IMR-90 (cell line): ENCODE data around the gene HHIPL1. TPM values are rescaled to one million over a fixed set of nuclear protein-coding genes. Genes with fewer than 3 reads are reported as not detected.

Source experiments
- ATAC-seq: fragments of 200-7000 bp; cut with Tn5 transposase; 2 replicates; pipeline ENCODE4 v1.9.1; 2020; ENCODE audit warnings: low read depth, mild to moderate bottlenecking, moderate library complexity
- BruUV-seq: library from RNA; stranded (reverse); fragments of 400-500 nt; replicated peaks from 2 replicates; lab custom pipeline; 2021; lab: Mats Ljungman, UMichigan
- CTCF ChIA-PET: fragments of 300-600 bp; formaldehyde crosslinking; extraction: SDS; loops from one replicate; lab custom pipeline; 2021; ENCODE audit warnings: antibody characterized with exemption; lab: Yijun Ruan, JAX
- POLR2A ChIA-PET: fragments of 300-600 bp; sonication (Branson Sonifier 250); formaldehyde crosslinking; loops from one replicate; lab custom pipeline; 2022; ENCODE audit warnings: antibody characterized with exemption; ENCODE audit not compliant: unreplicated experiment; lab: Charles Lee
- DNase-seq: peaks from one replicate; pipeline ENCODE4 v3.0.0; 2013
- H2AFZ ChIP-seq: replicated peaks from 2 replicates; pipeline ENCODE3; 2013; ENCODE audit warnings: low read length, mild to moderate bottlenecking; ENCODE audit not compliant: poor library complexity
- H2AK5ac ChIP-seq: 2 replicates; pipeline ENCODE4 v1.6.1; 2013; ENCODE audit warnings: low read depth, low read length, inconsistent platforms
- H2AK9ac ChIP-seq: replicated peaks from 2 replicates; pipeline ENCODE3; 2013; ENCODE audit warnings: mild to moderate bottlenecking, low read depth, low read length, moderate library complexity; ENCODE audit not compliant: poor library complexity
- H2BK120ac ChIP-seq: 2 replicates; pipeline ENCODE4 v1.6.1; 2013; ENCODE audit warnings: low read depth, low read length, inconsistent platforms
- H2BK15ac ChIP-seq: 3 replicates; pipeline ENCODE4 v1.6.1; 2013; ENCODE audit warnings: low read depth, low read length, inconsistent platforms
- H2BK20ac ChIP-seq: 2 replicates; pipeline ENCODE4 v1.6.1; 2013; ENCODE audit warnings: low read depth, mild to moderate bottlenecking, inconsistent platforms, low read length, moderate library complexity
- H2BK5ac ChIP-seq: 2 replicates; pipeline ENCODE4 v1.6.1; 2013; ENCODE audit warnings: mild to moderate bottlenecking, low read depth, low read length, inconsistent platforms; ENCODE audit not compliant: poor library complexity, severe bottlenecking
- H3K14ac ChIP-seq: replicated peaks from 2 replicates; pipeline ENCODE4 v1.6.1; 2013; ENCODE audit warnings: low read depth, low read length, inconsistent platforms
- H3K18ac ChIP-seq: 2 replicates; pipeline ENCODE4 v1.6.1; 2013; ENCODE audit warnings: low read depth, low read length, control low read depth
- H3K23ac ChIP-seq: 2 replicates; pipeline ENCODE4 v1.6.1; 2013; ENCODE audit warnings: low read depth, low read length, inconsistent platforms
- H3K27ac ChIP-seq: 2 replicates; pipeline ENCODE4 v1.5.1; 2013; ENCODE audit warnings: mild to moderate bottlenecking, control low read depth, low read length; ENCODE audit not compliant: insufficient read depth
- H3K27me3 ChIP-seq: 2 replicates; pipeline ENCODE4 v1.6.1; 2013; ENCODE audit warnings: low read length; ENCODE audit not compliant: control insufficient read depth, insufficient read depth
- H3K36me3 ChIP-seq: 2 replicates; pipeline ENCODE4 v1.6.1; 2013; ENCODE audit warnings: low read length, mixed read lengths; ENCODE audit not compliant: control insufficient read depth, insufficient read depth
- H3K4ac ChIP-seq: 2 replicates; pipeline ENCODE4 v1.6.1; 2013; ENCODE audit warnings: low read depth, low read length, inconsistent platforms
- H3K4me1 ChIP-seq: 2 replicates; pipeline ENCODE4 v1.6.1; 2013; ENCODE audit warnings: low read length, mixed read lengths; ENCODE audit not compliant: control insufficient read depth, insufficient read depth
- H3K4me2 ChIP-seq: 2 replicates; pipeline ENCODE4 v1.6.1; 2013; ENCODE audit warnings: low read depth, mild to moderate bottlenecking, control low read depth, low read length, moderate library complexity
- H3K4me3 ChIP-seq: 2 replicates; pipeline ENCODE4 v1.5.1; 2013; ENCODE audit warnings: low read depth, mild to moderate bottlenecking, control low read depth, low read length, moderate library complexity; ENCODE audit not compliant: insufficient read depth
- H3K56ac ChIP-seq: 2 replicates; pipeline ENCODE4 v1.6.1; 2013; ENCODE audit warnings: low read length, inconsistent platforms; ENCODE audit not compliant: insufficient read depth; ENCODE audit errors: extremely low read depth
- H3K79me1 ChIP-seq, 2 experiments: 2 replicates each; pipeline ENCODE4 v1.6.1; 2013; ENCODE audit warnings: low read length in 2 of 2, inconsistent platforms in 1 of 2, low read depth in 1 of 2
- H3K9ac ChIP-seq: 2 replicates; pipeline ENCODE4 v1.6.1; 2013; ENCODE audit warnings: low read depth, low read length, control low read depth
- H3K9me1 ChIP-seq: 2 replicates; pipeline ENCODE4 v1.6.1; 2013; ENCODE audit warnings: low read length, inconsistent platforms; ENCODE audit not compliant: insufficient read depth
- H3K9me3 ChIP-seq: 2 replicates; pipeline ENCODE4 v1.6.1; 2013; ENCODE audit warnings: low read length; ENCODE audit not compliant: control insufficient read depth, insufficient read depth
- H4K20me1 ChIP-seq: 2 replicates; pipeline ENCODE4 v1.6.1; 2013; ENCODE audit warnings: low read length, inconsistent platforms; ENCODE audit not compliant: insufficient read depth
- H4K5ac ChIP-seq: 2 replicates; pipeline ENCODE4 v1.6.1; 2013; ENCODE audit warnings: mild to moderate bottlenecking, low read depth, low read length, control low read depth
- H4K8ac ChIP-seq, 2 experiments: 2 replicates each; pipeline ENCODE4 v1.6.1; 2013; ENCODE audit warnings: low read depth in 2 of 2, low read length in 2 of 2, control low read depth in 1 of 2, inconsistent platforms in 1 of 2
- H4K91ac ChIP-seq: 2 replicates; pipeline ENCODE4 v1.6.1; 2013; ENCODE audit warnings: low read depth, low read length, inconsistent platforms; ENCODE audit not compliant: insufficient read depth
- BHLHE40 ChIP-seq: fragments of 150-350 bp; IDR thresholded peaks from 2 replicates; pipeline ENCODE4 v1.6.1; 2016; ENCODE audit warnings: mild to moderate bottlenecking, low read depth, low read length
- CHD1 ChIP-seq: IDR thresholded peaks from 2 replicates; pipeline ENCODE4 v1.6.1; 2012; ENCODE audit warnings: low read depth, low read length, improper control_type of control experiment
- CTCF ChIP-seq: conservative IDR thresholded peaks from 2 replicates; pipeline ENCODE4 v1.5.1; 2012; ENCODE audit warnings: mild to moderate bottlenecking, low read depth, low read length, improper control_type of control experiment
- ELK1 ChIP-seq: fragments of 150-350 bp; IDR thresholded peaks from 2 replicates; pipeline ENCODE4 v1.6.1; 2016; ENCODE audit warnings: low read depth, mild to moderate bottlenecking, low read length, moderate library complexity, borderline replicate concordance
- FOS ChIP-seq: fragments of 150-350 bp; IDR thresholded peaks from 2 replicates; pipeline ENCODE4 v1.6.1; 2016; ENCODE audit warnings: low read depth, low read length
- MAFK ChIP-seq: IDR thresholded peaks from 2 replicates; pipeline ENCODE4 v1.6.1; 2012; ENCODE audit warnings: low read depth, low read length, improper control_type of control experiment
- MXI1 ChIP-seq: IDR thresholded peaks from 2 replicates; pipeline ENCODE4 v1.6.1; 2012; ENCODE audit warnings: low read depth, mild to moderate bottlenecking, low read length, moderate library complexity, borderline replicate concordance
- NFE2L2 ChIP-seq: fragments of 150-350 bp; IDR thresholded peaks from 2 replicates; pipeline ENCODE4 v1.6.1; 2016; ENCODE audit warnings: low read depth, mild to moderate bottlenecking, low read length
- POLR2A ChIP-seq: IDR thresholded peaks from 2 replicates; pipeline ENCODE4 v1.6.1; 2012; ENCODE audit warnings: mild to moderate bottlenecking, low read depth, low read length
- RAD21 ChIP-seq: IDR thresholded peaks from 2 replicates; pipeline ENCODE4 v1.6.1; 2012; ENCODE audit warnings: low read length, improper control_type of control experiment
- RCOR1 ChIP-seq: IDR thresholded peaks from 2 replicates; pipeline ENCODE4 v1.6.1; 2012; ENCODE audit warnings: mild to moderate bottlenecking, low read length, improper control_type of control experiment; ENCODE audit not compliant: insufficient replicate concordance
- RFX5 ChIP-seq: IDR thresholded peaks from 2 replicates; pipeline ENCODE4 v1.8.0; 2012; ENCODE audit warnings: low read depth, mild to moderate bottlenecking, low read length, moderate library complexity
- SMC3 ChIP-seq: fragments of 150-350 bp; IDR thresholded peaks from 2 replicates; pipeline ENCODE4 v1.6.1; 2016; ENCODE audit warnings: low read depth, mild to moderate bottlenecking, antibody characterized with exemption, low read length, moderate library complexity
- USF2 ChIP-seq: fragments of 150-350 bp; IDR thresholded peaks from 2 replicates; pipeline ENCODE4 v1.6.1; 2017; ENCODE audit warnings: mild to moderate bottlenecking, antibody characterized with exemption, low read length, low read depth
- WGBS, 2 experiments: methylation state at CpG; one replicate each; pipeline versions ENCODE4 v1.1.5 to v1.1.7; 2013; ENCODE audit warnings: missing lambda C conversion rate in 2 of 2; ENCODE audit not compliant: insufficient read length in 1 of 2; ENCODE audit errors: extremely low coverage in 2 of 2; 5-methylcytosine and 5-hydroxymethylcytosine counted together
- dilution Hi-C: fragments of 300-500 bp; cut with HindIII; formaldehyde crosslinking; loops from one replicate; pipeline ENCODE4 v1.14.3; 2018; ENCODE audit warnings: low sequenced_read_pairs; ENCODE audit not compliant: unreplicated experiment
- in situ Hi-C: fragments of 300-500 bp; cut with MboI; formaldehyde crosslinking; loops from 3 replicates; pipeline ENCODE4 v1.14.3; 2019; ENCODE audit warnings: low sequenced_read_pairs, inconsistent platforms, mixed read lengths
- intact Hi-C: fragments of 100-400 bp; cut with micrococcal nuclease; formaldehyde crosslinking; loops from 2 replicates; pipeline ENCODE4 v1.10.0; 2022
- polyA plus RNA-seq, 3 experiments: library from polyadenylated mRNA; depleted of rRNA; stranded (reverse); fragments of >200 nt; gene quantifications; 2 replicates each; pipeline ENCODE4 v1.2.3, GENCODE V29; 2012; ENCODE audit warnings: low replicate concordance in 1 of 3
- total RNA-seq: library from RNA; depleted of rRNA; stranded (reverse); fragments of >200 nt; gene quantifications from 2 replicates; pipeline ENCODE4 v1.2.3, GENCODE V29; 2012

The HHIPL1 gene
- total and polyA plus RNA-seq, 2 of the 4 experiments (the other 2 are of a cell fraction) = 0.65 to 0.72 TPM

- no peak overlapping the region for H2AK5ac ChIP-seq
- no peak overlapping the region for H3K14ac ChIP-seq
- 92% methylated on average over 6 of the region's 16 CpGs; no CpG with 5 or more reads in 1 of the 2 experiments for WGBS, 2 experiments
- TF ChIP-seq RAD21 (no peak), FOS (no peak), CHD1 (no peak), USF2 (no peak), NFE2L2 (no peak), BHLHE40 (no peak), MXI1 (no peak), POLR2A (no peak), CTCF (no peak), RFX5 (no peak), RCOR1 (no peak), ELK1 (no peak), MAFK (no peak), SMC3 (no peak)
- no peak overlapping the region for H2BK120ac ChIP-seq
- no peak overlapping the region for H3K4me2 ChIP-seq
- no TSS peak for BruUV-seq
- no peak overlapping the region for H2BK20ac ChIP-seq
- no peak overlapping the region for H4K91ac ChIP-seq
- intact Hi-C loops (no loop called here), dilution Hi-C loops (no loop called here), in situ Hi-C loops (no loop called here)
- H4K8ac ChIP-seq = no peak overlapping the region
- H2BK5ac ChIP-seq = no peak overlapping the region
- no peak overlapping the region for H3K56ac ChIP-seq
- no peak overlapping the region for H2BK15ac ChIP-seq
- no peaks in the 10 kb centered on the region for H3K9me1 ChIP-seq
- no peak overlapping the region for H3K23ac ChIP-seq
- H4K20me1 ChIP-seq = no peaks in the 10 kb centered on the region
- H4K5ac ChIP-seq = no peak overlapping the region
- no peak overlapping the region for H3K4me3 ChIP-seq
- no peaks in the 10 kb centered on the region for H3K36me3 ChIP-seq
- H3K79me1 ChIP-seq = no peaks in the 10 kb centered on the region
- H3K27me3 ChIP-seq = peaks cover 17% of the 10 kb centered on the region
- DNase-seq (no peak), ATAC-seq (no peak)
- H3K4ac ChIP-seq = no peak overlapping the region
- H3K9me3 ChIP-seq = peaks cover 10% of the 10 kb centered on the region
- H3K18ac ChIP-seq = no peak overlapping the region
- H3K27ac ChIP-seq = no peak overlapping the region
- no peak overlapping the region for H2AK9ac ChIP-seq
- ChIA-PET POLR2A (no interaction called here), CTCF (no interaction called here)
- no peak overlapping the region for H3K9ac ChIP-seq
- H3K4me1 ChIP-seq = no peaks in the 10 kb centered on the region
- H2AFZ ChIP-seq = no peak overlapping the region
Measured at GRCh38 chr14:99699861-99700260, 54.9 kb downstream of the HHIPL1 start.
